K562 (cell line): ENCODE results near the gene FILIP1L.

Experiments used
- CTCF ChIP-seq, 3 experiments: IDR thresholded peaks in 2 of 3; conservative IDR thresholded peaks in 1 of 3; 2 replicates each; pipeline ENCODE4 v1.5.1; 2011 to 2012; ENCODE audit warnings: low read length in 3 of 3, mild to moderate bottlenecking in 3 of 3, control low read depth in 2 of 3, improper control_type of control experiment in 1 of 3, inconsistent platforms in 1 of 3, low read depth in 1 of 3, mixed read lengths in 1 of 3, moderate library complexity in 1 of 3; ENCODE audit not compliant: insufficient read depth in 2 of 3
- EGR1 ChIP-seq: fragments of 450-650 bp; conservative IDR thresholded peaks from 2 replicates; pipeline ENCODE4 v1.6.1; 2017; ENCODE audit warnings: mild to moderate bottlenecking
- ESRRA ChIP-seq: fragments of 450-650 bp; IDR thresholded peaks from 2 replicates; pipeline ENCODE4 v1.6.1; 2014; ENCODE audit warnings: low read depth, mild to moderate bottlenecking, moderate library complexity, borderline replicate concordance
- HEY1 ChIP-seq: fragments of 250-450 bp; sonication (Bioruptor Pico); IDR thresholded peaks from 2 replicates; pipeline ENCODE4 v1.5.0; 2020; ENCODE audit warnings: mild to moderate bottlenecking, moderate library complexity, borderline replicate concordance
- IRF1 ChIP-seq: sonication (generic); formaldehyde crosslinking; IDR thresholded peaks from 2 replicates; pipeline ENCODE4 v1.8.0; 2022; ENCODE audit warnings: missing genetic modification reagents, mild to moderate bottlenecking, borderline replicate concordance
- NFRKB ChIP-seq: fragments of 450-650 bp; IDR thresholded peaks from 2 replicates; pipeline ENCODE4 v1.6.1; 2016; ENCODE audit warnings: low read depth
- POLR2A ChIP-seq: fragments of 450-650 bp; conservative IDR thresholded peaks from 2 replicates; pipeline ENCODE4 v1.6.1; 2016
- SMC3 ChIP-seq: conservative IDR thresholded peaks from 2 replicates; pipeline ENCODE4 v1.6.1; 2011; ENCODE audit warnings: low read depth, low read length, improper control_type of control experiment; ENCODE audit not compliant: insufficient read depth
- TFE3 ChIP-seq: fragments of 450-650 bp; formaldehyde crosslinking; IDR thresholded peaks from 2 replicates; pipeline ENCODE4 v1.4.0; 2020; ENCODE audit warnings: mild to moderate bottlenecking, mixed read lengths
- ZBTB40 ChIP-seq, 2 experiments: fragments of 450-650 bp in 1 of 2; sonication (generic) in 1 of 2; formaldehyde crosslinking in 1 of 2; IDR thresholded peaks; 2 replicates each; pipeline versions ENCODE4 v1.7.1 to v1.9.0; 2016 to 2022; ENCODE audit warnings: inconsistent platforms in 1 of 2, mild to moderate bottlenecking in 1 of 2, missing genetic modification reagents in 1 of 2
- ZZZ3 ChIP-seq: fragments of 450-650 bp; IDR thresholded peaks from 2 replicates; pipeline ENCODE4 v1.6.1; 2016; ENCODE audit warnings: antibody characterized with exemption, mild to moderate bottlenecking, moderate library complexity

- TF ChIP-seq CTCF (IDR thresholded peaks at IDR 0.05 in 2 of 3, conservative IDR thresholded peaks at IDR 0.05 in 1 of 3; ENCODE audit: insufficient read depth in 2 of 3, low read depth in 1 of 3, low read length in 3 of 3) (no peak), EGR1 (no peak), SMC3 (no peak), ZBTB40 (IDR thresholded peaks at IDR 0.05) (no peak), ZBTB40 (CRISPR knock-in tag; IDR thresholded peaks at IDR 0.05) (no peak), POLR2A (no peak), ESRRA (no peak), TFE3 (CRISPR knock-in tag) (no peak), HEY1 (CRISPR knock-in tag) (no peak), IRF1 (CRISPR knock-in tag) (no peak), NFRKB (no peak), ZZZ3 (no peak)
These were observed 195.6 kb downstream of the FILIP1L start for GRCh38 chr3:99918715-99919114.
